ENCODE data around the gene FBXO27.
"Not testable (repeated sequence)": the region's sequence is repeated elsewhere in the genome, so short reads cannot be mapped to it uniquely, and the experiment has no call there.

The FBXO27 gene

DNA sequence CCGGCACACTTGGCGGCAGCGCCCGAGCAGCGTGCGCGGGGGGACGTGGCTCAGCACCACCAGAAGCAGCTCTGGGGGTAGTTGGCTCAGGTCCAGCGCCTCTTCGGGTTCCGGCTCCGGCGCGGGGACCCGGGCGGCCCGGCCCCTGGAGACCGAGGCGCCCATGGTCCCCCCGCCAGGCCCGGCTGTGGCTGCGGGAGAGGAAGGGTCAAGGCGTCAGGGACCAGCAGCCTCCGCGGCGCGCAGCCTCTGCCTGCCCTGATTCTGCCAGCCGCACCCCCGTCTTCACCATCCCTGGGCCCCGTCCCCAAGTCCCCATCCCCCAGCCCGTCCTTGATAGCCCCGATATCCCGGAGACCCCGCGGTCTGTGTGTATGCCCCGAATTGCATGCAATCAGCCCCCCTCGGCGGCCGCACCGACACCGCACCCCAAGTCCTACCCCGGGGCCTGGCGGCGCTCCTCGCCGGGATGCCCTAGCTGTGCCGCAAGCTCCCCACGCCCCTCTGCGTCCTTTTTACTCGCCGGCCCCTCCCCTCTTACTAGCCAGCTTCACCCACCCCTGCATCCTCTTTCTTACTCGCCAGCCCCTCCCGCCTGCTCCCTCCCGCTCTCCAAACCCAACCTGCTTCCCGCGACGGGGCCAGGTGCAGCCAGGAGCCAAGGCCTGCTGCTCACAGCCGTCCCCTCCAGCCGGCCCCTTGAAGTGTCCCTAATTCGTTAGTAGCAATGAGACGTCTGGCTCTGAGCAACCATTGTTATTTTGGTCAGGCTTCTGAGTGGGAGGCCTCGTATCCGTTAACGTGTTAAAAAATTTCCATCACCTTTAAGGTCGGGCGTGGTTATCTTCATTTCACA, at the start of gene FBXO27:
Gene FBXO27, minus strand, starts transcription at position 487 of the 856 bp plus-strand sequence. Its CDS starts 322 bp downstream, at position 165.
- no peak for DNase-seq

- no peak for DNase-seq
Observed at GRCh38 chr19:39080431-39080830, 48.1 kb upstream of the FBXO27 start.

DNA sequence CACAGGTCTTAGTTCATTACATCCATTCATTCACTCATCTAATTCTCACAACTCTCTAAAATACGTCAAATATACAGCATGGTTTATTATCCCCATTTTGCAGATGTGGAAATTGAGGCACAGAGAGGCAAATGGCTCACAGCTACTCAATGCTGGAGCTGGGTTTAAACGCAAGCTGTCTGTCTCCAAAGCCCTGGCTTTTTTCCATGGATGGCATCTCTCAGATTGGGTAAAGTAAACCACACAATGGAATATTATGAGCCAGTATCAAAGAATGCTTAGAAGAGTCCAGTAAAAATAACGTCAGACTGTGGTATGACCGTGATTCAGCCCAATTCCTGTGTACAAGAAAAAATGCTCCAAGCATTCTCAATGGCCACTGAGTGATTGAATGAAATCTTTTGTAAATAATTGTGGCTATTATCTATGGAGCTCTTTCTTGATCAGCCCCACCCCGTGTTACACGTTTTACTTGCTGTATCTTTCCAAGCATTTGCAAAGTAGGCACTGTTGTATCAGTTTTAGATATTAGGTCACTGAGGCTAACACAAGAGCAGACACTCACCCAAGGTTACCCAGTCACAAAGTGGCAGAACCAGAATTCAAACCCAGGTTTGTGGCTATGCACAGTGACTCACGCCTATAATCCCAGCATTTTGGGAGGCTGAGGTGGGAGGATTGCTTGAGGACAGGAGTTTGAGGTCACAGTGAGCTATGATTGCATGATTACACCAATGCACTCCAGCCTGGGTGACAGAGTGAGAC, 46.3 kb upstream of the FBXO27 start:
- DNase-seq: no peak

DNA sequence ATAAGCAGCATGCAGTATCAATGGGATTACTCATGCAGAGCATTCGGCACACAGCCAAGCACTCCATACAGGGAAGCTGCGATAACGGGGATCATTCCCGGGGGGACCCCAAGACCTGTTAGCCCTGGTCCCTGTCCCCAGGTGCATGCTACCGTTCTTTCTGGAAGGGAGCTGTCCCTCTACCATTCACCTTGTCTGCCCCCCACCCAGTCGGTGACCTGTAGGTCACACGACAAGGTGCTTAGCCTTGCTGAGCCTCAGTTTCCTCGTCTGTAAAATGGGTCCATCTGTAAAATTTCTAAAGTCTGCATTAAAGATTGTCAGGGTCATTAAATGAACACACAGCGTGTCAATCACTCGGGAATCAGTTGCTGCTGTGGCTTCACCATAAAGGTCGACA, 45.0 kb upstream of the FBXO27 start:
- DNase-seq: no peak

GRCh38 chr19:39074942-39075341, 42.6 kb upstream of the FBXO27 start:
- DNase-seq: no peak

GRCh38 chr19:39074205-39074692, 41.9 kb upstream of the FBXO27 start:
- no peak for DNase-seq

- DNase-seq: no peak
Observed at GRCh38 chr19:39070888-39071287, 38.5 kb upstream of the FBXO27 start.

GRCh38 chr19:39068259-39068658, 35.9 kb upstream of the FBXO27 start:
- DNase-seq: not testable (repeated sequence)

- no peak for DNase-seq
Observed at GRCh38 chr19:39067104-39067503, 34.8 kb upstream of the FBXO27 start.

DNA sequence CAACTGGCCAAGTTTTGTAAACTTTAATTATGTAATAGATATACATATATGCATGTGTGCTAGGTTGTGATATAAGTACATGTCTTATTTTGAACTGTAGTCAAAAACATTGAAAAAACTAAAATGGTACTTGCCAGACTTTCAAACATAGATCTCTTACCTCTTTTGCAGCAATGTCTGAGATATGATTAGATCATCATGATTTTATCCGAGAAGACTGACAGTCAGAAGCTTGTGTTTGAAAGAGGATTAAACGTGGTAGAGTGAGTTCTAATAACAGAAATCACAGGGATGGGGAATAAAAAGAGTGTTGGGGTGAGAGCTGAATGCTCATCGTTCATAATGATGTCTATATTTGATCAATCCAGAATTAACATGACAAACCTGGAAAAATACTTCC, 33.6 kb upstream of the FBXO27 start:
- no peak for DNase-seq

DNA sequence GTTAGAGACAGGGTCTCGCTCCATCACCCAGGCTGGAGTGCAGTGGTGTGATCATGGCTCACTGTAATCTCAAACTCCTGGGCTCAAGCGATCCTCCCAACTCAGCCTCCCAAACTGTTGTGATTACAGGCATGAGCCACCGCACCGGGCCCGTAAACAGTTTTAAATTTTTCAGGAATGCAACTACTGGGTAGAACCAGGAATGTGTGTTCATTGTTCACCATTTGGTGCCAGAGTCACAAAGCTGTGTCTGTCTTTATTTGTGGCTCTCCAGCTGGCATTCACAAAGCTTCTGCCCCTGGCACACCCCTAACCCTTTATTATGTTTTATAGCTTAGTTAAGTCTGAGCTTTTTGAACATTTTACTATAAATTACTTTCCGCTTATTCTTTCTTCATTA, 32.1 kb upstream of the FBXO27 start:
- DNase-seq: no peak

DNA sequence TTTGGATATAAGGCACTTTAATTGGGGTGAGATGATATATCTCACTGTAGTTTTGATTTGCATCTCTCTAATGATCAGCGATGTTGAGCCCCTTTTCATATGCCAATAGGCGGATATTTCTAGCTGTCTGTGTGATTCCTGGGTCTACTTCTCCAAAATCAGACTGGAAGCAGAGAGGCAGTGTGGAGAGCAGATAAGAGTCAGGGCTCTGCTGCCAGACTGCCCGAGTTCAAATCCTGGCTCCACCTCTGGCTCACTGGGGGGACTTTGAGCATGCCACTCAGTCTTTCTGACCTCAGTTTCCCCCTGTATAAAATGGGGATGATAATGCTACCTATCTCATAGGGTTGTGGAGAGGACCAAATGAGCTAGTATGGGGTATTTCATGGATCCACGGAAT, 27.8 kb upstream of the FBXO27 start:
- no peak for DNase-seq

DNA sequence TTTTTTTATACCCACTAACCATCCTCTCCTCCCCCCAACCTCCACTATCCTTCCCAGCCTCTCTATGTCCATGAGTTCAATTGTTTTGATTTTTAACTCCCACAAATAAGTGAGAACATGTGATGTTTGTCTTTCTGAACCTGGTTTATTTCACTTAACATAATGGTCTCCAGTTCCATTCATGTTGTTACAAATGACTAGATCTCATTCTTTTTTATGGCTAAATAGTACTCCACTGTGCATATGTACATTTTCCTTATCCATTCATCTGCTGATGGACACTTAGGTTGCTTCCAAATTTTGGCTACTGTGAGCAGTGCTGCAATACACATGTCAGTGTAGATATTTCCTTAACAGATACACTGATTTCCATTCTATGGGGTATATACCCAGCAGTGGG, 27.0 kb upstream of the FBXO27 start:
- no peak for DNase-seq

DNA sequence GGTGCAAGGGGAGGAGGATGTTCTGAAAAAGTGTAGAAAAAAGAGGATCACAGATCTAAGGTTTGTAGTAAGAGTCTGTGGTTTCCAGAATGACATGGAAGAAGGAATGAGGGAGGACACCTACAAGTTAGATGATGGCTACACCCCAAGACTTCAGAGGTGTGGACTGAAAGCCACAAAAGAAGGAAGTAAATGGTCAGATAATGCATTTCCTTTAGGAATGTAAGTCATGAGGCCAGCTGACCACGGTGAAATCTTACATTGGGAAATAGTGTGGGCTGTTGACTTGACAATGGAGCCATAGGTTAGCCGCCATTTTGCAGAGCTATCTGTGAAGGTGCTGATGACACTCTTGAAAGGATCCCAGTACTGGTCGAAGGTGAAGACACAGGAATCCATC, 25.3 kb upstream of the FBXO27 start:
- DNase-seq: no peak

DNA sequence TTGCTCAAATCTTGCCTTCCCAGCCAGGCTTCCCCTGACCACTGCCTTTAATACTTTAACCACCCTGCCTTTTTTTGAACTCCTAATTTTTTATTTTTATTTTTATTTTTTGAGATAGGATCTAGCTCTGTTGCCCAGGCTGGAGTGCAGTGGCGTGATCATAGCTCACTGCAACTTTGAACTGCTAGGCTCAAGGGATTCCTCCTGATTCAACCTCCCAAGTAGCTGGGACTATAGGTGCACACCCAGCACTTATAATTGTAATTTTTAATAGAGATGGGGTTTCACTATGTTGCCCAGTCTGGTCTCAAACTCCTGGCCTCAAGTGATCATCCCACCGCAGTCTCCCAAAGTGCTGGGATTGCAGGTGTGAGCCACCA, 21.7 kb upstream of the FBXO27 start:
- DNase-seq: no peak

GRCh38 chr19:39053276-39054090, 21.1 kb upstream of the FBXO27 start:
- DNase-seq: no peak

DNA sequence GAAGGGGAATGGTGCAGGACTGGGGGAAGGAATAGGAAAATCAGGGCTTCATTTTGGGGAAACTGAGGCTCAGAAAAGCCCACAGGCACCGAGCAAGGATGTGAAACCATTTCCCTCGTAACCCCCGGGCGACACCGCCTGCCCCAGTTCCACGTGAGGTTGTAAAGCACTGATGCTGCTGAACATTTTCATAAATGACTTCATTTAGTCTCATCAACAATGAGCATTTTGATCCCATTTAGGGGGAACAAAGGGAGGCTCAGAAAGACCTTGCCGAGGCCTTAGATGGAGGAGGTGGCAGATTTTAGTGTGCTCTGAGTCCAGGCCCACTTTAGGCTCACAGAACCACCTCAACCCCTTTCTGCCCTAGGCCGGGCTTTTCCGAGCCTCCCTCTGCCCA, 20.5 kb upstream of the FBXO27 start:
- no peak for DNase-seq

- peak; percentile 67 for DNase-seq
Observed at GRCh38 chr19:39052243-39052746, 19.9 kb upstream of the FBXO27 start.

GRCh38 chr19:39047073-39047472, 14.7 kb upstream of the FBXO27 start:
- DNase-seq: no peak

DNA sequence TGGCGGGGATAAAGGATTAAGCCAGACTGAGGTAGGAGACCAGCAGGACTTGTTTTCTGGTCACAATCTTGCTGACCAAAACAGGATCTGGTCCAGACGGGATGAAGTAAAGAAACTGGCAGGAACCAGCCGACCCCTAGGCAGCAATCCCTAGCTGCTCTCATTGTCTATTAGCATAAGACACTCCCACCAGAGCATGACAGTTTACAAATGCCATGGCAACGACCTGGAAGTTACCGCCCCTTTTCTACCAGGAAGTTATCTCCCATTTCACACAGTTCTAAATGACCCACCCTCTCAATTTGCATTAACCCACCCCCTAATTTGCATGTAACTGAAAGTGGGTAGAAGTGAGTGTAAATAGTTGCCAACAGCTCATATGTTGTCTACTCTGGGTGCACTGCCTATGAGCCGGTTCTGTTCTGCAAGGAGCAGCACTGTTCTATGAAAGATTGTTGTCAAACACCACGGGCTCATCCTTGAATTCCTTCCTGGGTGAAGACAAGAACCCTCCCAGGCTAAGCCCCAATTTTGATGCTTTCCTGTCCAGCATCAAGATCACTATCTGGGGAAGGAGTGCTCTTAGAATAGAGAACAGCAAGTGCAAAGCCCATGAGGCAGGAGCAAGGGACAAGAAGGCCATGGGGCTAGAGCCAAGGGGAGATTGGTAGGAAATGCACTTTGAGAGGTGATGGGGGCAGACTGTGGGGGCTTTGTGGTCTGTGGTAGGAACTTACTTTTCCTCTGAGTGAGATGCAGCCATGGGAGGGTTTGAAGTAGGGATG, 13.9 kb upstream of the FBXO27 start:
- peak; percentile 7 for DNase-seq

GRCh38 chr19:39045506-39045905, 13.2 kb upstream of the FBXO27 start:
- no peak for DNase-seq

GRCh38 chr19:39038098-39038497, 5.7 kb upstream of the FBXO27 start:
- DNase-seq: no peak

Measured in activated CD4-positive, alpha-beta T cell treated with anti-CD3 and anti-CD28 coated beads, Interleukin-2, amount 50 U/mL, for 16 hours (primary cell).